Neural cell (in vitro differentiated cells): Measurements from ENCODE around the gene GRK3. TPM values are rescaled to one million over a fixed set of nuclear protein-coding genes. Genes with fewer than 3 reads are reported as not detected.
"Not testable (repeated sequence)": the region's sequence is repeated elsewhere in the genome, so short reads cannot be mapped to it uniquely, and the experiment has no call there.

Source experiments
- H2AFZ ChIP-seq: fragments of 200-600, 300-800 bp; sonication (generic), shearing (Covaris generic); 2 replicates; pipeline ENCODE4 v1.6.0; 2014; ENCODE audit warnings: low read depth, mild to moderate bottlenecking, antibody characterized with exemption, low read length, moderate library complexity
- H3F3A ChIP-seq: fragments of 200-600 bp; shearing (Covaris generic); 2 replicates; pipeline ENCODE4 v1.6.1; 2016; ENCODE audit warnings: mild to moderate bottlenecking, moderate library complexity, mixed read lengths, antibody characterized with exemption, low read length; ENCODE audit not compliant: insufficient read depth, poor library complexity, severe bottlenecking
- H3K27ac ChIP-seq: fragments of 200-600, 300-800 bp; sonication (generic), shearing (Covaris generic); 2 replicates; pipeline ENCODE4 v1.5.1; 2014; ENCODE audit warnings: mild to moderate bottlenecking, low read length, moderate library complexity
- H3K27me3 ChIP-seq: fragments of 300-800, 200-600 bp; sonication (generic), shearing (Covaris generic); 2 replicates; pipeline ENCODE4 v1.6.0; 2014; ENCODE audit warnings: mild to moderate bottlenecking, low read depth, low read length, moderate library complexity; ENCODE audit not compliant: insufficient read depth
- H3K36me3 ChIP-seq: fragments of 300-800, 200-600 bp; sonication (generic), shearing (Covaris generic); 2 replicates; pipeline ENCODE4 v1.5.1; 2014; ENCODE audit warnings: mild to moderate bottlenecking, antibody characterized with exemption, low read length, moderate library complexity; ENCODE audit not compliant: insufficient read depth
- H3K4me2 ChIP-seq: fragments of 300-800, 200-600 bp; sonication (generic), shearing (Covaris generic); 2 replicates; pipeline ENCODE4 v1.6.0; 2014; ENCODE audit warnings: mild to moderate bottlenecking, low read length
- H3K4me3 ChIP-seq: fragments of 300-800, 200-600 bp; sonication (generic), shearing (Covaris generic); 2 replicates; pipeline ENCODE4 v1.5.1; 2014; ENCODE audit warnings: mild to moderate bottlenecking, low read length, moderate library complexity
- H3K79me2 ChIP-seq: fragments of 200-600 bp; shearing (Covaris generic); replicated peaks from 2 replicates; pipeline ENCODE4 v1.6.0; 2014; ENCODE audit warnings: mild to moderate bottlenecking, low read length, moderate library complexity; ENCODE audit not compliant: insufficient read depth
- H3K9ac ChIP-seq: fragments of 300-800, 200-600 bp; sonication (generic), shearing (Covaris generic); 2 replicates; pipeline ENCODE4 v1.6.1; 2016; ENCODE audit warnings: mild to moderate bottlenecking, low read length, mixed read lengths
- H3K9me2 ChIP-seq: fragments of 200-600 bp; shearing (Covaris generic); 2 replicates; pipeline ENCODE4 v1.6.1; 2016; ENCODE audit warnings: mild to moderate bottlenecking, low read length, mixed read lengths; ENCODE audit not compliant: insufficient read depth
- H3K9me3 ChIP-seq: fragments of 200-600, 300-800 bp; sonication (generic), shearing (Covaris generic); 2 replicates; pipeline ENCODE4 v1.6.1; 2016; ENCODE audit warnings: mild to moderate bottlenecking, mixed run types, low read length, moderate library complexity, mixed read lengths
- H4K20me1 ChIP-seq: fragments of 200-600 bp; shearing (Covaris generic); 2 replicates; pipeline ENCODE4 v1.6.1; 2016; ENCODE audit warnings: mild to moderate bottlenecking, mixed run types; ENCODE audit not compliant: insufficient read depth
- CTCF ChIP-seq: fragments of 450-650 bp; IDR thresholded peaks from 2 replicates; pipeline ENCODE4 v1.5.1; 2014; ENCODE audit warnings: antibody characterized with exemption, mild to moderate bottlenecking, moderate library complexity; ENCODE audit not compliant: poor library complexity, severe bottlenecking
- EP300 ChIP-seq: fragments of 450-650 bp; conservative IDR thresholded peaks from 2 replicates; pipeline ENCODE4 v1.6.1; 2014; ENCODE audit warnings: antibody characterized with exemption, mild to moderate bottlenecking, moderate library complexity; ENCODE audit not compliant: poor library complexity, severe bottlenecking
- EZH2 ChIP-seq: fragments of 200-600, 300-800 bp; shearing (Covaris generic), sonication (generic); IDR thresholded peaks from 2 replicates; pipeline ENCODE4 v1.6.1; 2014; ENCODE audit warnings: antibody characterized with exemption, low read length, borderline replicate concordance, mild to moderate bottlenecking; ENCODE audit not compliant: insufficient read depth, poor library complexity, severe bottlenecking
- MXI1 ChIP-seq: fragments of 450-650 bp; conservative IDR thresholded peaks from 2 replicates; pipeline ENCODE4 v1.6.1; 2014; ENCODE audit warnings: antibody characterized with exemption, mild to moderate bottlenecking; ENCODE audit not compliant: poor library complexity, severe bottlenecking
- POLR2AphosphoS5 ChIP-seq: IDR thresholded peaks from 2 replicates; pipeline ENCODE4 v1.6.1; 2012
- RAD21 ChIP-seq: fragments of 450-650 bp; conservative IDR thresholded peaks from 2 replicates; pipeline ENCODE4 v1.6.1; 2014; ENCODE audit warnings: antibody characterized with exemption, mild to moderate bottlenecking, moderate library complexity
- SMC3 ChIP-seq: fragments of 450-650 bp; conservative IDR thresholded peaks from 2 replicates; pipeline ENCODE4 v1.6.1; 2014; ENCODE audit warnings: antibody characterized with exemption, mild to moderate bottlenecking, moderate library complexity; ENCODE audit not compliant: poor library complexity
- TAF1 ChIP-seq: IDR thresholded peaks from 2 replicates; pipeline ENCODE4 v1.6.1; 2012; ENCODE audit warnings: low read depth
- polyA plus RNA-seq: library from polyadenylated mRNA; depleted of rRNA; stranded (reverse); fragments of >200 nt; gene quantifications from 2 replicates; pipeline ENCODE4 v1.2.3, GENCODE V29; 2014
- TF ChIP-seq, protein P1 (sequence below): IDR thresholded peaks from 2 replicates; pipeline ENCODE4 v1.6.1; 2012; ENCODE audit warnings: borderline replicate concordance

GRK3 gene
- polyA plus RNA-seq, 1 donor from 2014 or later = 9.8 TPM

DNA sequence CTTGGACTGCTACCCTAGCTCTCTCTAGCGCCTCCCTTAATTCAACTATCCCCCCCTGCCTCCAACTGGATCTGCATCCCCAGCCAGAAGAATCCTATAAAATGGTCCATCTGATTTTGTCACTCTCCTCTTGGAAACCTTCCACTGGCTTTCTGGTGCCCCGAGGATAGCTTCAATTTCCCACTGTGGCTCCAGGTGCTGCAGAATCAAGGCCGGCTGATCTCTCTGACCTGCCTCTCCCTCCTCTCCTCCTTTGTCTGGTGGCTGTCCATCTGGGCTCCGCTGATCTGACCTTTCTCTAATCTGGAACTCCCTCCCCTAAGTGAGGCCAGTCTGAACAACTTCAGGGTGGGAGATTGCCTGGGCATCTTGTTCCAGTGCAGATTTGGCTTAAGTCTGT is 6.1 kb upstream of the GRK3 start:
- H3K4me3 ChIP-seq = no peak overlapping the region
- TF ChIP-seq POLR2AphosphoS5 (no peak), EP300 (no peak), SMC3 (no peak), EZH2 (no peak), TAF1 (no peak), MXI1 (no peak), RAD21 (no peak), CTCF (no peak)
- TF ChIP-seq, protein P1, sequence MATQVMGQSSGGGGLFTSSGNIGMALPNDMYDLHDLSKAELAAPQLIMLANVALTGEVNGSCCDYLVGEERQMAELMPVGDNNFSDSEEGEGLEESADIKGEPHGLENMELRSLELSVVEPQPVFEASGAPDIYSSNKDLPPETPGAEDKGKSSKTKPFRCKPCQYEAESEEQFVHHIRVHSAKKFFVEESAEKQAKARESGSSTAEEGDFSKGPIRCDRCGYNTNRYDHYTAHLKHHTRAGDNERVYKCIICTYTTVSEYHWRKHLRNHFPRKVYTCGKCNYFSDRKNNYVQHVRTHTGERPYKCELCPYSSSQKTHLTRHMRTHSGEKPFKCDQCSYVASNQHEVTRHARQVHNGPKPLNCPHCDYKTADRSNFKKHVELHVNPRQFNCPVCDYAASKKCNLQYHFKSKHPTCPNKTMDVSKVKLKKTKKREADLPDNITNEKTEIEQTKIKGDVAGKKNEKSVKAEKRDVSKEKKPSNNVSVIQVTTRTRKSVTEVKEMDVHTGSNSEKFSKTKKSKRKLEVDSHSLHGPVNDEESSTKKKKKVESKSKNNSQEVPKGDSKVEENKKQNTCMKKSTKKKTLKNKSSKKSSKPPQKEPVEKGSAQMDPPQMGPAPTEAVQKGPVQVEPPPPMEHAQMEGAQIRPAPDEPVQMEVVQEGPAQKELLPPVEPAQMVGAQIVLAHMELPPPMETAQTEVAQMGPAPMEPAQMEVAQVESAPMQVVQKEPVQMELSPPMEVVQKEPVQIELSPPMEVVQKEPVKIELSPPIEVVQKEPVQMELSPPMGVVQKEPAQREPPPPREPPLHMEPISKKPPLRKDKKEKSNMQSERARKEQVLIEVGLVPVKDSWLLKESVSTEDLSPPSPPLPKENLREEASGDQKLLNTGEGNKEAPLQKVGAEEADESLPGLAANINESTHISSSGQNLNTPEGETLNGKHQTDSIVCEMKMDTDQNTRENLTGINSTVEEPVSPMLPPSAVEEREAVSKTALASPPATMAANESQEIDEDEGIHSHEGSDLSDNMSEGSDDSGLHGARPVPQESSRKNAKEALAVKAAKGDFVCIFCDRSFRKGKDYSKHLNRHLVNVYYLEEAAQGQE = no peak
- no peaks in the 10 kb centered on the region for H3K79me2 ChIP-seq
- no peak overlapping the region for H3K4me2 ChIP-seq
- H3K27ac ChIP-seq = no peak overlapping the region
- no peaks in the 10 kb centered on the region for H3K9me3 ChIP-seq
- H3F3A ChIP-seq = no peaks in the 10 kb centered on the region
- no peak overlapping the region for H3K9ac ChIP-seq
- no peaks in the 10 kb centered on the region for H3K36me3 ChIP-seq
- H2AFZ ChIP-seq = no peak overlapping the region
- H3K9me2 ChIP-seq = no peaks in the 10 kb centered on the region
- no peaks in the 10 kb centered on the region for H3K27me3 ChIP-seq
- H4K20me1 ChIP-seq = no peaks in the 10 kb centered on the region

DNA sequence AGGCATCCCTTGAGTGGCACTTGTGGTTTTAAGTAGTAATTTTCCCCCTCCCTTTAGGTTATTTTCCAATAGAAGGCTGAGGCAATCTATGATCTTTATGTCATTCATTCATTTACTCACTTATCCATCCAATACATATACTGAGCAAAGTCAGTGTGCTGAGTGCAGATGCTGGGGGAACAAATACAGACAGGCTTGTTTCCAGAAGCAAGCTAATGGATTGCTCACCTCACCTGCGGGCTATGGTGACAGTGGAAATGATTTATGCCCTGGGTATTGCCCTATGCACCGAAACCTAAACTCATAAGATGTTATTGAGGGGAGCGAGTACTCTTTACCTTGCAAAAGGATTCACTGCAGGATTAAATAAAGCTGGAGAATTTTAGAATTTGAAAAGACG is 4.6 kb upstream of the GRK3 start:
- H3F3A ChIP-seq, H3K4me2 ChIP-seq, H3K4me3 ChIP-seq, H3K27me3 ChIP-seq, H3K27ac ChIP-seq, H4K20me1 ChIP-seq, H2AFZ ChIP-seq, H3K36me3 ChIP-seq, H3K79me2 ChIP-seq, H3K9me2 ChIP-seq, H3K9me3 ChIP-seq, H3K9ac ChIP-seq: not testable (repeated sequence)

GRCh38 chr22:25561182-25561581 is 3.3 kb upstream of the GRK3 start:
- H3K36me3 ChIP-seq, H3K9ac ChIP-seq, H4K20me1 ChIP-seq, H3K4me2 ChIP-seq, H2AFZ ChIP-seq, H3K79me2 ChIP-seq, H3K27ac ChIP-seq, H3K4me3 ChIP-seq, H3K9me2 ChIP-seq, H3F3A ChIP-seq, H3K27me3 ChIP-seq, H3K9me3 ChIP-seq: not testable (repeated sequence)

DNA sequence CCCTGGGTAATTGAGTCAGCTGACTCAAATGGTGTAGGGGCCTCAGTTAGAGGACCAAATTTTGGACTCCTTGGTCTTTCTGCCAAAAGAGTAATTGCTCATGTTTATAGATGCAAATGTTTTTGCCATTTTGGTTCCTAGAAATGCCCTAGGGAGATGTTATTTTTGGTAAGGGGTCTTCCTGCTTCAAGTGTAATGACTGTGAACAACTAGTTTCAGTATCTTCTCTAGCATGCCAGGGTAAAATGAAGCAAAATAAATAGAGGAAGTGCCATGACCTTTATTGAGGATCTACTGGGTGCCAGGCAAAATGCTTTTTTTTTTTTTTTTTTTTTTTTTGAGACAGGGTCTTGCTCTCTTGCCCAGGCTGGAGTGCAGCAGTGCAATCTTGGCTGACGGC is 2.5 kb upstream of the GRK3 start:
- not testable (repeated sequence) for H3K4me3 ChIP-seq, H3K9me3 ChIP-seq, H3K9ac ChIP-seq, H2AFZ ChIP-seq, H3F3A ChIP-seq, H4K20me1 ChIP-seq, H3K27ac ChIP-seq, H3K27me3 ChIP-seq, H3K9me2 ChIP-seq, H3K4me2 ChIP-seq, H3K36me3 ChIP-seq, H3K79me2 ChIP-seq

- H3F3A ChIP-seq, H3K9me2 ChIP-seq, H3K79me2 ChIP-seq, H3K36me3 ChIP-seq, H3K27ac ChIP-seq, H3K9me3 ChIP-seq, H2AFZ ChIP-seq, H3K27me3 ChIP-seq, H3K4me2 ChIP-seq, H4K20me1 ChIP-seq, H3K9ac ChIP-seq: not testable (repeated sequence)
- H3K4me3 ChIP-seq = peak overlapping the region; percentile 72
Observed at GRCh38 chr22:25562966-25563760, 1.3 kb upstream of the GRK3 start.
